ENCODE measurements around the gene CLEC4F. TPM values are rescaled to one million over a fixed set of nuclear protein-coding genes. Genes with fewer than 3 reads are reported as not detected.

Gene CLEC4F
- total and polyA plus RNA-seq, 7 donors = 0.04 to 0.64 (median 0.39) TPM; not detected in 1

GRCh38 chr2:70833246-70833645 is 12.8 kb upstream of the CLEC4F start:
- Histone ChIP-seq H3K4me1 (no peaks in the 10 kb centered on the region), H3K27ac (no peak overlapping the region), H3K4me3 (no peak overlapping the region), H3K9me3 (no peaks in the 10 kb centered on the region), H3K27me3 (ENCODE audit: insufficient read depth in 3 of 3, low read length in 2 of 3) (peaks cover 0 to 6% (median 2%) of the 10 kb centered on the region in 3 donors), H3K36me3 (ENCODE audit: insufficient read depth in 1 of 2, low read depth in 1 of 2) (no peaks in the 10 kb centered on the region)
- ATAC-seq = no peak
- no peak for TF ChIP-seq CTCF (IDR thresholded peaks at IDR 0.05)
- WGBS, 3 donors = 21 to 81% (median 76%) methylated on average over 1 of the region's 1 CpG
- intact Hi-C loops (cut with DNase I) = no loop called here
- no peak for DNase-seq

- Histone ChIP-seq H3K9me3 (no peaks in the 10 kb centered on the region), H3K27me3 (ENCODE audit: insufficient read depth in 3 of 3, low read length in 2 of 3) (peaks cover 0 to 6% (median 2%) of the 10 kb centered on the region in 3 donors), H3K36me3 (ENCODE audit: insufficient read depth in 1 of 2, low read depth in 1 of 2) (no peaks in the 10 kb centered on the region), H3K4me3 (no peak overlapping the region), H3K27ac (no peak overlapping the region), H3K4me1 (no peaks in the 10 kb centered on the region)
- TF ChIP-seq CTCF (IDR thresholded peaks at IDR 0.05) = no peak
- 85 to 94% (median 91%) methylated on average over 2 of the region's 2 CpGs for WGBS, 3 donors
- ATAC-seq = no peak
- intact Hi-C loops (cut with DNase I) = no loop called here
- no peak for DNase-seq
Measured at GRCh38 chr2:70832386-70832785, 12.0 kb upstream of the CLEC4F start.

GRCh38 chr2:70831861-70832260 is 11.5 kb upstream of the CLEC4F start:
- Histone ChIP-seq H3K27ac (no peak overlapping the region), H3K27me3 (ENCODE audit: insufficient read depth in 3 of 3, low read length in 2 of 3) (peaks cover 0 to 6% (median 2%) of the 10 kb centered on the region in 3 donors), H3K36me3 (ENCODE audit: insufficient read depth in 1 of 2, low read depth in 1 of 2) (no peaks in the 10 kb centered on the region), H3K4me1 (no peaks in the 10 kb centered on the region), H3K4me3 (no peak overlapping the region), H3K9me3 (no peaks in the 10 kb centered on the region)
- DNase-seq (no peak), ATAC-seq (no peak)
- WGBS, 3 donors = 70 to 86% (median 71%) methylated on average over 6 of the region's 6 CpGs
- intact Hi-C loops (cut with DNase I) = no loop called here
- no peak for TF ChIP-seq CTCF (IDR thresholded peaks at IDR 0.05)

- Histone ChIP-seq H3K27ac (no peak overlapping the region), H3K4me1 (no peaks in the 10 kb centered on the region), H3K27me3 (ENCODE audit: insufficient read depth in 3 of 3, low read length in 2 of 3) (peaks cover 0 to 2% (median 2%) of the 10 kb centered on the region in 3 donors), H3K36me3 (ENCODE audit: insufficient read depth in 1 of 2, low read depth in 1 of 2) (no peaks in the 10 kb centered on the region), H3K4me3 (no peak overlapping the region), H3K9me3 (no peaks in the 10 kb centered on the region)
- TF ChIP-seq CTCF (IDR thresholded peaks at IDR 0.05) = no peak
- 30 to 31% (median 31%) methylated on average over 5 of the region's 5 CpGs for WGBS, 3 donors
- no peak for DNase-seq
- intact Hi-C loops (cut with DNase I) = no loop called here
- no peak for ATAC-seq
Measured at GRCh38 chr2:70830366-70830765, 10.0 kb upstream of the CLEC4F start.

- TF ChIP-seq CTCF (IDR thresholded peaks at IDR 0.05) = no peak
- Histone ChIP-seq H3K9me3 (no peaks in the 10 kb centered on the region), H3K27ac (no peak overlapping the region), H3K27me3 (ENCODE audit: insufficient read depth in 3 of 3, low read length in 2 of 3) (peaks cover 0 to 2% (median 0%) of the 10 kb centered on the region in 3 donors), H3K36me3 (ENCODE audit: insufficient read depth in 1 of 2, low read depth in 1 of 2) (no peaks in the 10 kb centered on the region), H3K4me1 (no peaks in the 10 kb centered on the region), H3K4me3 (no peak overlapping the region)
- intact Hi-C loops (cut with DNase I) = no loop called here
- WGBS, 3 donors = 64 to 79% (median 70%) methylated on average over 1 of the region's 1 CpG
- DNase-seq = no peak
- ATAC-seq = no peak
Measured at GRCh38 chr2:70829916-70830315, 9.5 kb upstream of the CLEC4F start.

All from psoas muscle (tissue), 8 donors.